ENCODE results near the gene NEK1. TPM values are rescaled to one million over a fixed set of nuclear protein-coding genes. Genes with fewer than 3 reads are reported as not detected.

The NEK1 gene
- total RNA-seq, 2 experiments from 2014 or later: 7.4 to 26.2 TPM

DNA sequence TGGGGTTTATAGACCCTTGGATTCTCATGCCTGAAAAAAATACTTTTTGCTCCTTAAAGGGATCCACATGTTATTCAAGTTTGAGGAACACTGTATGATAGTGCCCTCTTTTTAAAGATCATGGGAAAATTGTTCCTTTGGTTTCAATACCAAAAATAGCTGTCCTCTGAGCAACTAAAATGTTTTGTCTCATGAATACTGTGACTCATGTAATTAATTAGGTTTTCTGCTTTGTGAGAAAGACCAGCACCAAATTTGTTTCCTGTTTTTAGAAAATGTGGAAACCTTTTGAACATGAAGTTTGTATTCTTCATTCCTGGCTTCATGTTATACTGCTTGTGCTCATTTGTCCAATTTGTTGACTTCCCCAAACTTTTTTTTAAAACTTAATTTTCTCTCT lies 214.1 kb downstream of the NEK1 start:
- no peaks in the 10 kb centered on the region for H3K9me3 ChIP-seq (ENCODE audit: low read length)
- 0 out of 2 replicates have a peak, but pooled peaks cover 5% of the 10 kb centered on the region for H3K36me3 ChIP-seq (ENCODE audit: insufficient read depth, low read length)
- no peaks in the 10 kb centered on the region for H4K20me1 ChIP-seq (ENCODE audit: insufficient read depth, low read length)
- no peaks in the 10 kb centered on the region for H3K79me2 ChIP-seq (ENCODE audit: insufficient read depth, low read depth, low read length)
- no TSS peak for BruUV-seq (replicated peaks)
- no peak for TF ChIP-seq EZH2phosphoT487 (IDR thresholded peaks at IDR 0.05; ENCODE audit: borderline replicate concordance, low read depth, low read length)
- TF ChIP-seq, protein P1, sequence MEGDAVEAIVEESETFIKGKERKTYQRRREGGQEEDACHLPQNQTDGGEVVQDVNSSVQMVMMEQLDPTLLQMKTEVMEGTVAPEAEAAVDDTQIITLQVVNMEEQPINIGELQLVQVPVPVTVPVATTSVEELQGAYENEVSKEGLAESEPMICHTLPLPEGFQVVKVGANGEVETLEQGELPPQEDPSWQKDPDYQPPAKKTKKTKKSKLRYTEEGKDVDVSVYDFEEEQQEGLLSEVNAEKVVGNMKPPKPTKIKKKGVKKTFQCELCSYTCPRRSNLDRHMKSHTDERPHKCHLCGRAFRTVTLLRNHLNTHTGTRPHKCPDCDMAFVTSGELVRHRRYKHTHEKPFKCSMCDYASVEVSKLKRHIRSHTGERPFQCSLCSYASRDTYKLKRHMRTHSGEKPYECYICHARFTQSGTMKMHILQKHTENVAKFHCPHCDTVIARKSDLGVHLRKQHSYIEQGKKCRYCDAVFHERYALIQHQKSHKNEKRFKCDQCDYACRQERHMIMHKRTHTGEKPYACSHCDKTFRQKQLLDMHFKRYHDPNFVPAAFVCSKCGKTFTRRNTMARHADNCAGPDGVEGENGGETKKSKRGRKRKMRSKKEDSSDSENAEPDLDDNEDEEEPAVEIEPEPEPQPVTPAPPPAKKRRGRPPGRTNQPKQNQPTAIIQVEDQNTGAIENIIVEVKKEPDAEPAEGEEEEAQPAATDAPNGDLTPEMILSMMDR (conservative IDR thresholded peaks at IDR 0.05; ENCODE audit: low read length): no peak
- DNase-seq (ENCODE audit: low spot score): no peak
- H2AFZ ChIP-seq (ENCODE audit: low read length): no peak overlapping the region
- no peak overlapping the region for H3K27ac ChIP-seq (ENCODE audit: low read depth, low read length, poor library complexity, severe bottlenecking)
- POLR2A ChIA-PET: no interaction called here
- intact Hi-C loops (cut with micrococcal nuclease; ENCODE audit: unreplicated experiment): no loop called here
- H3K4me2 ChIP-seq (ENCODE audit: low read length): no peak overlapping the region
- CTCF ChIA-PET (ENCODE audit: unreplicated experiment): no interaction called here
- no peaks in the 10 kb centered on the region for H3K4me1 ChIP-seq (ENCODE audit: insufficient read depth, low read length, poor library complexity, severe bottlenecking)
- no peaks in the 10 kb centered on the region for H3K9me2 ChIP-seq (ENCODE audit: insufficient read depth, low read length)
- H3K4me3 ChIP-seq (ENCODE audit: low read depth, low read length, poor library complexity, severe bottlenecking): no peak overlapping the region

GRCh38 chr4:169397762-169398161 lies 214.6 kb downstream of the NEK1 start:
- POLR2A ChIA-PET: interaction anchor here (0.7 kb wide), 1 partner anchor 496 kb away, joined by 3 read pairs; no protein-coding TSS in a partner anchor

DNA sequence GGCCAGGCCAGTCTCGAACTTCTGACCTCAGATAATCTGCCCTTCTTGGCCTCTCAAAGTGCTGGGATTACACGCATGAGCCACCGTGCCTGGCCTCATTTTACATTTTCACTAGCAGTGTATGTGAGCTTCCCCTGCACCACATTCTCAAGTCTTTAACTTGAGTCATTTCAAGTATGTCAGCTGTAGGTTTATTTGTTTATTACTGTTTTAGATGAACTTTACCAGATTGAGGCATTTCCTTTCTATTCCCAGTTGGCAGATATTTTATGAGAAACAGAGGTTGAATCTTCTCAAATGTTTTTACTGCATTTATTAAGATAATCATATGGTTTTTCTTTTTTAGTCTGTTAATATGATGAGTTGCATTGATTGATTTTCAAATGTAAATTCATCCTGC lies 227.0 kb downstream of the NEK1 start:
- Histone ChIP-seq H3K4me1 (ENCODE audit: insufficient read depth, low read length, poor library complexity, severe bottlenecking) (no peaks in the 10 kb centered on the region), H3K27ac (ENCODE audit: low read depth, low read length, poor library complexity, severe bottlenecking) (no peak overlapping the region), H3K79me2 (ENCODE audit: insufficient read depth, low read depth, low read length) (no peaks in the 10 kb centered on the region), H3K4me3 (ENCODE audit: low read depth, low read length, poor library complexity, severe bottlenecking) (no peak overlapping the region), H4K20me1 (ENCODE audit: insufficient read depth, low read length) (no peaks in the 10 kb centered on the region), H3K4me2 (ENCODE audit: low read length) (no peak overlapping the region), H3K36me3 (ENCODE audit: insufficient read depth, low read length) (no peaks in the 10 kb centered on the region), H3K9me3 (ENCODE audit: low read length) (no peaks in the 10 kb centered on the region), H3K9me2 (ENCODE audit: insufficient read depth, low read length) (no peaks in the 10 kb centered on the region), H2AFZ (ENCODE audit: low read length) (no peak overlapping the region)
- no peak for TF ChIP-seq EZH2phosphoT487 (IDR thresholded peaks at IDR 0.05; ENCODE audit: borderline replicate concordance, low read depth, low read length)
- TF ChIP-seq, protein P1 (conservative IDR thresholded peaks at IDR 0.05; ENCODE audit: low read length): no peak
- DNase-seq (ENCODE audit: low spot score): no peak
- intact Hi-C loops (cut with micrococcal nuclease; ENCODE audit: unreplicated experiment): no loop called here
- no TSS peak for BruUV-seq (replicated peaks)
- POLR2A ChIA-PET: interaction anchor here (0.6 kb wide), 1 partner anchor 426 kb away, joined by 3 read pairs; no protein-coding TSS in a partner anchor
- CTCF ChIA-PET (ENCODE audit: unreplicated experiment): no interaction called here

More at GRCh38 chr4:169397762-169398161, 214.6 kb downstream of the NEK1 start:
- H2AFZ ChIP-seq (ENCODE audit: low read length): no peak overlapping the region
- CTCF ChIA-PET (ENCODE audit: unreplicated experiment): no interaction called here
- no peaks in the 10 kb centered on the region for H3K79me2 ChIP-seq (ENCODE audit: insufficient read depth, low read depth, low read length)
- H3K36me3 ChIP-seq (ENCODE audit: insufficient read depth, low read length): 0 out of 2 replicates have a peak, but pooled peaks cover 5% of the 10 kb centered on the region
- H3K9me2 ChIP-seq (ENCODE audit: insufficient read depth, low read length): no peaks in the 10 kb centered on the region
- H3K4me2 ChIP-seq (ENCODE audit: low read length): no peak overlapping the region
- H4K20me1 ChIP-seq (ENCODE audit: insufficient read depth, low read length): no peaks in the 10 kb centered on the region
- H3K4me3 ChIP-seq (ENCODE audit: low read depth, low read length, poor library complexity, severe bottlenecking): no peak overlapping the region
- no peak overlapping the region for H3K27ac ChIP-seq (ENCODE audit: low read depth, low read length, poor library complexity, severe bottlenecking)
- no peak for TF ChIP-seq EZH2phosphoT487 (IDR thresholded peaks at IDR 0.05; ENCODE audit: borderline replicate concordance, low read depth, low read length)
- TF ChIP-seq, protein P1 (conservative IDR thresholded peaks at IDR 0.05; ENCODE audit: low read length): no peak
- DNase-seq (ENCODE audit: low spot score): no peak
- BruUV-seq (replicated peaks): no TSS peak
- intact Hi-C loops (cut with micrococcal nuclease; ENCODE audit: unreplicated experiment): no loop called here
- no peaks in the 10 kb centered on the region for H3K9me3 ChIP-seq (ENCODE audit: low read length)
- no peaks in the 10 kb centered on the region for H3K4me1 ChIP-seq (ENCODE audit: insufficient read depth, low read length, poor library complexity, severe bottlenecking)
